GM04503 (cell line): ENCODE results near the gene PDLIM5.

Experiments
- DNase-seq: peaks from one replicate; pipeline ENCODE4 v3.0.0-alpha.2; 2012; ENCODE audit warnings: low read depth

Gene PDLIM5

DNA sequence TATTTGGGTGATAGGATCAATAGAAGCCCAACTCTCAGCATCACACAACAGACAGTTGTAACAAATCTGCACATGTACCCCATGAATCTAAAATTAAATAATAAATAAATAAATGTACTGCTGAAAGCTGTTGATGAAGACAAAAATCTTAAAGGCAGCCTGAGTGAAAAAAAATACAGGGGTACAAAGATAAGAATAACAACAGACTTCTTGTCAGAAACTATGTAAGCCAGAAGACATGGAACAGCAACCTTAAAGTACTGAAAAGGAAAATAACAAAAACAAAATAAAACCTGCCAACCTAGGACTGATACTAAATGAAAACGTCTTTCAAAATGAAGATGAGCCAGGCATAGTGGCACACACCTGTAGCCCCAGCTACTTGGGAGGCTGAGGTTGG lies 25.0 kb upstream of the PDLIM5 start:
- DNase-seq, result no peak

DNA sequence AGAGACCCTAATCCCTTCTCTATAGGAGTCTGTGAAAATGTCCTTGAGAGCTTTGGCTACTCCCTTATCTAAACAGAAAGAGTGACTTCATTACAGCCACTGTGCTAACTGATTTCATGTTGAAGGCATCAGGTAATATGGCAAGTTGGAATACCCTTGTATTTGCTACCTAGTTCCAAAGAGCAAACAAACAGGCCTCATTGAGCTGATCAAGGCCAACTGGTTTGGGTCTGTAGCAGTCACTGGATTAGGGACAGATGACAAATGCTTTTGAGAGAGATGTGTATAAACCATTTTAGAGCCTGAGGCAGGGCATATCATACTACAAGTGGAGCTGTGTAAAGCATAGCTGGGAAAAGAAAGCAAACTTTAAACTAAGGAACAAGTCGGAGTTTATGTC lies 22.9 kb upstream of the PDLIM5 start:
- no peak for DNase-seq

DNA sequence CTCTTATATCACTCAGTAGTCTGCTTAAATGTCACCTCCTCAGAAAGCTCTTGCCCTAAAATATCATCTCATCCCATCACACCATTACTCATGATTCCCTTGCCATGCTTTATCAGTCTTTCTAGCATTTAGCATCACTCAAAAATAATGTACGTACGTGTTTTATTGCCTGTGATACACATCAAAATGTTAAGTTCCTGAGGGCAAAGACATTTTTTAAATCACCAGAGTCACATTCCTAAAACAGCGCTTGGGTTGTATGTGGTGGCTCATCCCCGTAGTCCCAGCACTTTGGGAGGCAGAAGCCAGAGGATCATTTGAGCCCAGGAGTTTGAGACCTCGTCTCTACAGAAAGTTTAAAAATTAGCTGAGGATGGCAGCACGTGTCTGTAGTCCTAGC lies 21.3 kb upstream of the PDLIM5 start:
- DNase-seq, result no peak

- DNase-seq, result no peak
These were observed 20.4 kb upstream of the PDLIM5 start for GRCh38 chr4:94431388-94431787.

GRCh38 chr4:94434505-94434904 lies 17.2 kb upstream of the PDLIM5 start:
- no peak for DNase-seq

DNA sequence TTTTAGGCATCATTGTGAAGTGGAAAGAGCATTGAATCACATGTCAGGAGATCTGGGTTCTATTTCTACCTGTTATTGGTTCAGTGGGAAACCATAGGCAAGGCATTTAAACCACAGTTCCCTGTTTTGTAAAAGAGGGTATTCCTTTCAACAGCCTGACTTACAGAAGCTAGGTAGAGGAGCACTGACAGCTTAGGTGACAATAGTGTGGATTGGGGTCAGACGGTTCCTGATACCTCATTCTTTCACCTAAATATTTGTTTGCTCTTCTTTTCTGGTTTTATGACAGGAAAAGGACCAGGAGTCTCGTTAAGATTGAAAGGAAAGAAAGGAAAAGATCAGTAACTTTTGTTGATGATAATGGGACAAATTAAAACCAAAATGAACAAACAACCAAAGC lies 15.9 kb upstream of the PDLIM5 start:
- no peak for DNase-seq

DNA sequence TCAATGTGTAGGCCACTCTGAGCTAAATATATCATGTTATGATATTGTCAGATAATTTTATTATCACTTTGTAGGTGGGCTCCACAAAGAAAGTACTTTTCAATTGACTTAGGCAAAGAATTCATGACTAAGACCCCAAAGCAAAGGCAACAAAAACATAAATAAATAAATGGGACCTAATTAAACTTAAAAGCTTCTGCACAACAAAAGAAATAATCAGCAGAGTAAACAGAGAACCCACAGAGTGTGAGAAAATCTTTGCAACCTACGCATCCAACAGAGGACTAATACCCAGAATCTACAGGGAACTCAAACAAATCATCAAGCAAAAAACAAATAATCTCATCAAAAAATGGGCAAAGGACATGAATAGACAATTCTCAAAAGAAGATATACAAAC lies 15.2 kb upstream of the PDLIM5 start:
- DNase-seq, result no peak

DNA sequence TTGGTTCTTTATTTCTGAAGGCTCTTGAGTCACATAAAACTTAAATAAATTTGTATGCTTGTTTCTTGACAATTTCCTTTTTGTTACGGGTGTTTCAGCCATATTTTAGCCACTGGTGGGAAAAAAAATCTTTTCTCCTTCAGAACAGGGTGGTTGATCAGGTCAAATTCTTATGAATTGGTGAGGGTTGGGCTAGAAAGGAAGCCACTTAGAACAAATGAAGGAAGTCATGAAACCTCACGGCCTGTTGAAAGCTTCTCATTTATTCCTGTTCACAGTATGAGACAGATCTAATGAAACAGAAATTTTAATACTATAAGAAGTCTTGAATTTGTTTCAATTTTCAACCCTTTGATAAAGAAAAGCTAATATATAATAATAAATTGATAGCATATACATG lies 12.1 kb upstream of the PDLIM5 start:
- no peak for DNase-seq

- DNase-seq, result no peak
These were observed 9.9 kb upstream of the PDLIM5 start for GRCh38 chr4:94441838-94442237.

GRCh38 chr4:94442251-94442650 lies 9.5 kb upstream of the PDLIM5 start:
- no peak for DNase-seq

DNA sequence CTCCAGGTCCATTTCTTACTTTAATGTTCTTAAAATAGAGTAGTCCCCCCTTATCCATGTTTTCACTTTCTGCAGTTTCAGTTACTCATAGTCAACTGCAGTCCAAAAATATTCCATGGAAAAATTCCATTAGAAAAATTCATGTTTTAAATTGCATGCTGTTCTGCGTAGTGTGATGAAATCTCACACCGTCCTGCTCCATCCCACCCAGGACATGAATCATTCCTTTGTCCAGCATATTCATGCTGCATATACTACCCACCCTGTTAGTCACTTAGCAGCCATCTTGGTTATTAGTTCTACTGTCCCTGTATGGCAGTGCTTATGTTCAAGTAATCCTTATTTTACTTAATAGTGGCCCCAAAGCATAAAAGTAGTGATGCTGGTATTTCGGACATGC lies 5.4 kb upstream of the PDLIM5 start:
- no peak for DNase-seq

DNA sequence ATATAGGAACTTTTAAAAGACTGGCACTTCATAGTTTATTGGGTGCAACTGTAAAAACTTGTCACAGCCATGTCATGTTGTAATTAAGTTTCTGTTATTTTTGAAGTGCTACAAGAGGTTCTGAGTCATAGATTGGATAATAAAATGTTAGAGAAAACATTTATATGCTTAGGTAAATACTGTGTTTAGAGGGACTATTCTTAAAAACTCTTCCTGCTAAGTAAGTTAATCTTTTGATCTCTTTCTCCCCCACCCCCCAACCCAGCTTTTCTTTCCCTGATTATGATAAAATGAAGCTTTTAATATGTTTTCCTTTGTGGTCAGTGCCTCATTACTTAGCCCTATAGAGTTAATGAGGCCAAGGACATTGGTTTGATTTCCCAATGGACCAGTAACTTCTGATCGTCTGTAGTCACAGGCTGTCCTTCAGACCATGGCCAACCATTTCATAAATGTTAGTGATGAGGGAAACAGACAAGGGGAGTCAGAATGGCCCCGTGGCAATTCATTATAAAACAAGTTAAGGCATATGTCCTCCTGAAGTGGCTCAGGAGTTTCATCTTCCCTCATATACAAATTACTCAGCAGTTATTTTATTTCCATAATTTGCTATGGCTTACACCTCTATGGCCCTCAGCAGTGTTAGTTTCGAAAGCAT lies 3.9 kb upstream of the PDLIM5 start:
- no peak for DNase-seq

GRCh38 chr4:94448815-94449375 lies 2.8 kb upstream of the PDLIM5 start:
- no peak for DNase-seq

- DNase-seq, result no peak
These were observed 569 bp upstream of the PDLIM5 start for GRCh38 chr4:94451051-94451694.

- peak; percentile 37 for DNase-seq
These were observed 982 bp downstream of the PDLIM5 start for GRCh38 chr4:94452476-94453371.

GRCh38 chr4:94453391-94453963 lies 1.7 kb downstream of the PDLIM5 start:
- no peak for DNase-seq

DNA sequence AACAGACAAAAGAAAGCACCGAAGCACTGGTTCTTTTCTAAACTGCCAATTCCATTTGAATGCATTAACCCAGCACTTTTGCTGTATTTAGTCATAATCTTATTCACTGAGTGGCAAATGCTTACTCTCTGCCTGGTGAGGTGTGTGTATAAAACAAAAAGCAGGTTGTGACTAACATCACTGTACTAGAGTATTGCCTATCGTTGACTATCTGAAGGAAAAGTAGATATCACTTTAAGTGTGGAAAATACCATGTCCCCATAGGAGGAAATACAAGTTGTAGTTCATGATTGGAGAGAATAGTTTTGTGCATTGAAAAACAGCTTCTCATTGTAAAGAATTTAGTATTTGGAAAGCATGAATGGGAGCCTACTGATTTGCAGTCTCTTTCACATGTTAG lies 2.7 kb downstream of the PDLIM5 start:
- DNase-seq, result no peak

DNA sequence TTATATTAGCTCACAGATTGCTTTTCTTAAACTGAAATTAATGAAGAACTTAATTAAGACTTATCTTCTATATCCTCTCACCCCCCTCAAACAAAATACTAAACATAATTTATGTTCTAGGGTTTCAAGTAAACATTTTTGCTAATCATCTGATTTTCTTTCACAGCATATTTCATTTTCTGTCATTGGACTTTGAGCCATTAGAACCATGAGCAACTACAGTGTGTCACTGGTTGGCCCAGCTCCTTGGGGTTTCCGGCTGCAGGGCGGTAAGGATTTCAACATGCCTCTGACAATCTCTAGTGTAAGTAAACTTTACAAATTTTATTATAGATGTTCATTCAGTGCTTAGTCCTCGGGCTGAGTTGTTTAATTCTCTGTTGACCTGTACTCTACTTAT lies 3.3 kb downstream of the PDLIM5 start:
- no peak for DNase-seq

DNA sequence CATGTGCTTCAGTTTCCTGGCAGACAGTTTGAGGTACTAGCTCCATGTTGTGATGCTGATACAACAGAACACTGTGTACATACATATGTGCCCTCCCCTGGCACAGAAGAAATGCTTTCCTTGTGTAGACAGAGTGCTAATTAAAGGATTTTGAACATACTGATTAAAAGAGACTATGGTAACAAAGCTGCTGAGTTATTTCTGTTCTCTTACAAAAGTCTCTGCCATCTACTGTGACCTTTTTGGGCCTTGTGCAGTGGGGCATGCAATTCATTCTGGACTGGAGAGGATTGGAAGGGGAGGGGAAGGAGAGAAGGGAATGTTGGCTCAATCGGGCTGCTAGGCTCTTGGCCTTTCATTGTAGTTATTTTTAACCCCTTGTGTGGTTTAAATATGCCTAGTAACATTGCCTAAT lies 6.0 kb downstream of the PDLIM5 start:
- no peak for DNase-seq

DNA sequence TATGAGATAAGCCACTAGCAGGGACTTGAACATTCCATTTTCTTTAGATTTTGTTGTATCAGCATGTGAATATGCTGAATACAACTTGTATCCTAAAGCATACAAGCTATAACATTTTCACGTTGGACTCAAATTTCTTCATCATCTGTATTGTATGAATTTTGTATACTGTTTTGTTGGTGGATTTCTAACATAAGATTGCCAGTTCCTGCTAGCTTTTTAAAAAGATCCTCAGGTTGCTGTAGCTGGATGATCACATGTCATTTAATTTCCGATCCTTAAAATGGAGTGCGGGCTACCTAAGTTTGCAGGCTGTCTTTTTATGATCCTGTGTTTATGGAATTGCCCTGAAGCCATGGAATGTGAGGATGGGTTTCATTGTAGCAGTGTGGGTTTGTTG lies 6.9 kb downstream of the PDLIM5 start:
- no peak for DNase-seq

DNA sequence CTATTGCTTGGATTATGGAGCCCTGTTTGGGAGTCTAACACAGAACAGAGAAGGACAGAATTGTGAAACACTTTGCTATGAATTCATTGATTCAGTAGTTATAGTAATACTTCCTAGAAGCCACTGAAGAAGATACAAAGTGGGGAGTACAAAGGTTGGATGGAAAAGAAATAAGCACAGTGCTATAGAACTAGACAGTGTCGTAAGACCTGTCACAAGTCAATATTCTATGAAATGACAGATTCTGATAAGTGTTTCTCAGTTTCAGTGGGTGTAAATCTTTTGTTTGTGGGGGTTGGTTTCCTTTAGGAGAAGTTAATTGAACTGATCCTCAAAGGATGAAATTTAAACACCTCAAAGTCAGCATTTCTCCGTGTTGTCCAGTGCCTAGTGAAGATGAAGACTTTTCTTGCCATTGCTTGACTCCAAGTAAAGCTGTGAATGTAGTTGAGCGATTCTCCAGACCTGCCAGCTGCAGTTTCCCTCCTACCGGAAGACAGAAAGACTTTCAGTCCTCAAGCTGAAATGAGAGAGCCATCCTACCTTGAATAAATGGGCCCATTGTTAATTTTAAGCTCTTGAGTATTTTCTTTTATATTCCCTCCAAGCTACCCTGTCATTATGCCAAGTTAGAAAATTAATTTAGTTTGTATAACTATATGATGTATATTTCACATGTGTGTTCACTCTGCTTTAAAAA lies 7.9 kb downstream of the PDLIM5 start:
- no peak for DNase-seq

DNA sequence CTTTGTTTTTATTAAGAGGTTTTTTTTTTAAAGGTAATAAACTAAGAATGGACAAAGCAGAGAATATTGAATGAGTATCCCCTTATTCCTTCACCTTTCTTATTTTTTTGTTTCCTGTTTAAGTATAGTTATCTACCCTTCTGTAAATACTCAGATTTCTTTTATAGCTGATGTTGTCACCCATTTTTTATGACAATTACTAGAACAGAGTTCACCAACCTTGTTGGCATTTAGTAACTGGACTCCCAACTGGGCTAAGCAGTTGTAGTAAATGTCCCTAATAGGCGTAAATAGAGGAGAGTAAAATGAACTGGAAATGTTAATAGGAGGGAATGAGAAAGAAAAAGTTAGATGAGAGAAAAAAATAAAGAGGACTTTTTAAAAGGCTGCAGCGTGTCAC lies 9.8 kb downstream of the PDLIM5 start:
- DNase-seq, result no peak
